ENCODE measurements around the gene MX2.

The MX2 gene

DNA sequence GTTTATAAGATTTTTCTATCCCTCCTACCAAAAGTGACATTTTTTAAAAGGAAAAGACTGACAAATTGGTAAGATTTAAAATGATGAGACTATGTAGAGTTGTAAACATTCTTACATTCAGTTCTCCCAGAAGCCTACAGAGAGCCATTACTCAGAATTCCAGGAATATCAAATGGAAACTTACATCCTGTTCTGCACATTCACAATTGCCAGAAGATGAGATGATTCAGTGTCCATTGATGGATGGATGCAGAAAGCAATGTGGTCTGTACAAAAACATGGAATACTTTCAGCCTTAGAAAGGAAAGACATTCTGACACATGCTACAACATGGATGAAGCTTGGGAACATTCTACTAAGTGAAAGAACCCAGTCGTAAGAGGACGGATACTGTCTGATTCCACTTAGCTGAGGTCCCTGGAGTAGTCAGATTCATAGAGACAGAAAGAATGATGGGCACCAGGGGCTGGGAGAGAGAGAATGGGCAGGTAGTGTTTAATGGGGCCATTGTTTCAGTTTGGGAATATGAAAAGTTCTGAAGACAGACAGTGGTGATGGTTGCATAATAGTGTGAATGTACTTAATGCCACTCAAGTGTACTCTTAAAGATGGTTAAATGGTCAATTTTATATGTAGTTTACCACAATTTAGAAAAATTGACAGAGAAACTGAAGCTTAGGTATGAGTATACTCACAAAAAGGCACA lies 80.8 kb downstream of the MX2 start:
- no peak for DNase-seq

GRCh38 chr21:41443562-41443961 lies 81.7 kb downstream of the MX2 start:
- no peak for DNase-seq

DNA sequence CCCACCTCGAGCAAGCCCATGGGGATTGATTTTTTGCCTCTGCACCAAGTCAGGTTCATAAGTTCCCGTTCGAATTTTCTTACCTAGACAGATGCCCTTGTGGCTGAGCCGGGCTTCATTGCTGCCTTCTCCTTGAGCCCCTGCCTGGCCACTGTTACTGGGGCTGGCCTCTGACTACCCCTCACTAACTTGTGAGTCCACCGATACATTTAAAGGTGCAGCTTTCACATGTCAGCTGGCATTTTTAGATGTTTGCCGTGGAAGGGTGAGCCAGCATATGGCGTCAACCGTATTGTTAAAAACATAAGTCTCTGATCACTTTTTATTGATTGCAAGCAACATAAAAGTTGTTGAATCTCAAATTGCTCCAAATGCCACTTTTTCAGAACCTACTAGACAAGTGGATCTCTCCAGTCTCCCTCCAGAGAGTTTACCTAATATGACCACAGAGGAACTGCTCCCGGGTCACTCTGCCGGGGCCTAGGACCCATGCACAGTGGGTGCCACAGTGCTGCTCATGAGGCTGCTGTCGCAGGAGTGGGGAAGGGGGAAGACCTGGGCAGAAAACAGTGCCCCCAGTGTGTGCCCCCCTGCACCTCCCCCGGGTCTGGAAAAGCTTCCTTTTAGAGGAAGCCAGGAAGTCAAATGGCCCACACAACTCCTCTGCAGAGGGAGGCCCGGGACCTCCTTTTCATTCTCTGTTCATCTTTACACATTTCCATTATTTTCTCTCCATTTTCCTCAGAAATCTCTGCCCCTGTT lies 83.1 kb downstream of the MX2 start:
- DNase-seq, result no peak

DNA sequence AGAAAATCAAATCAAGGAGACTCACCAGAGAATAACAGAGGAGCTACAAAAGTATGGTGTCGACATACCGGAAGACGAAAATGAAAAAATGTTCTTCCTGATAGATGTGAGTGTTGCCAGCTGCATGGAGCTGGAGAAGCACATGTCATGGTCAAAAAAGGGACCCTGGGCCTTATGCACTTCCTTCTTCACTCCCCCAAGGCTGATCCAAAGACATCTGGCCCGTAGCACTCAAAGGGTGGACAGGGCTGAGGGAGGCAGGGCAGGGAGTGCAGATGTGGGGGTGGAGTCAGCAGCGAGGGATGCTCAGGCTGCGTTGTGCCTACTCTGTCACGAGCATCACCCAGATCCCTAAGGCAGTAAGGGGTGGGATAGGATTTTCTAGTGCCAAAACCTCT lies 83.6 kb downstream of the MX2 start:
- DNase-seq, result no peak

GRCh38 chr21:41446586-41446985 lies 84.8 kb downstream of the MX2 start:
- no peak for DNase-seq

- no peak for DNase-seq
Measured at GRCh38 chr21:41447356-41447755, 85.5 kb downstream of the MX2 start.

DNA sequence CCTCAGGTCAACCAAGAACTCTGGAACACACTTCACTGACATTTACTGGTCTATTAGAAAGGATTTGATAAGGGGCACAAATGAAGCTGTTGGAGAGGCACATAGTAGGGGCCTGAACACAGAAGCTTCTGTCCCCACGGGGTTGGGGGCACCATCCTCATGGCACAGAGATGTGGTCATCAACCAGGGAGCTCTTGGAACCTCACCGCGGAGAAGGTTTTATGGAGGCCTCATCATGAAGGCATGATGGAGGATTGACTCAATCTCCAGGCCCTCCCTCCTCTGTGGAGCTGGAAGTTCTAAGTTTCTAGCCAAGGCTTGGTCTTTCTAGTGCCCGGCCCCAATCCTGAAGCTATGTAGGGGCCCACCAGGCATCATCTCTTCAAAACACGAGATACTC lies 87.8 kb downstream of the MX2 start:
- DNase-seq, result no peak

GRCh38 chr21:41451753-41452676 lies 90.2 kb downstream of the MX2 start:
- DNase-seq, result no peak

- DNase-seq, result no peak
Measured at GRCh38 chr21:41453198-41453597, 91.4 kb downstream of the MX2 start.

- DNase-seq, result no peak
Measured at GRCh38 chr21:41453761-41454160, 91.9 kb downstream of the MX2 start.

- no peak for DNase-seq
Measured at GRCh38 chr21:41458121-41458520, 96.3 kb downstream of the MX2 start.

GRCh38 chr21:41458559-41458958 lies 96.7 kb downstream of the MX2 start:
- DNase-seq, result no peak

Data from NCI-H2081 treated with DMSO at 0.1 percent for 48 hours (cell line).